T47D (cell line): Measurements from ENCODE around the gene TFPT.

Experiments
- DNase-seq, 2 experiments: peaks; one replicate each; pipeline versions ENCODE4 v3.0.0 to v3.0.0-alpha.2; 2011 to 2012; ENCODE audit warnings: low read depth in 1 of 2, low spot score in 1 of 2
- JUND ChIP-seq: IDR thresholded peaks from 2 replicates; pipeline ENCODE4 v1.6.1; 2012; ENCODE audit warnings: low read depth
- in situ Hi-C: cut with HindIII; loops from 2 replicates; pipeline ENCODE4 v1.10.0; 2016; ENCODE audit warnings: low sequenced_read_pairs, low pct_unique_long_range_greater_than_20kb

Gene TFPT

GRCh38 chr19:54073829-54074228, 41.6 kb downstream of the TFPT start:
- TF ChIP-seq JUND, result no peak
- in situ Hi-C loops, result no loop called here
- DNase-seq, result no peak

GRCh38 chr19:54069470-54069869, 46.0 kb downstream of the TFPT start:
- DNase-seq, result no peak
- no peak for TF ChIP-seq JUND
- in situ Hi-C loops, result no loop called here

- DNase-seq, result no peak
- TF ChIP-seq JUND, result no peak
- in situ Hi-C loops, result no loop called here
Measured at GRCh38 chr19:54063350-54064116, 51.9 kb downstream of the TFPT start, which contains the start of gene VSTM1. VSTM1 (minus strand) TSS chr19:54063897; CDS start chr19:54063777, 120 bp downstream.

- DNase-seq, result no peak
- in situ Hi-C loops, result no loop called here
- TF ChIP-seq JUND, result no peak
Measured at GRCh38 chr19:54062643-54063042, 52.8 kb downstream of the TFPT start.
